Kidney glomerular epithelial cell (primary cell): ENCODE measurements around the gene STPG4.
"Not testable (repeated sequence)": the region's sequence is repeated elsewhere in the genome, so short reads cannot be mapped to it uniquely, and the experiment has no call there.

Source experiments
- DNase-seq: peaks from one replicate; lab custom pipeline; 2025; lab: John Stamatoyannopoulos, UW

Gene STPG4

DNA sequence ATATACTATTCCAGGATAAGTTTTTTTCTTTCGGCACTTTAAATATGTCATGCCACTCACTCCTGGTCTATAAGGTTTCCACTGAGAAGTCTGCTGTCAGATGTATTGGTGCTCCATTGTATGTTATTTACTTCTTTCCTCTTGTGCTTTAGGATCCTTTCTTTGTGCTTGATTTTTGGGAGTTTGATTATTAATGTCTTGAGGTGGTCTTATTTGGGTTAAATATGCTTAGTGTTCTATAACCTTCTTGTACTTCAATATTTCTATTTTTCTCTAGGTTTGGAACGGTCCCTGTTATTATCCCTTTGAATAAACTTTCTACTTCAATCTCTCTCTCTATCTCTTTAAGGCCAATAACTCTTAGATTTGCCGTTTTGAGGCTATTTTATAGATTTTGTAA is 28.3 kb downstream of the STPG4 start:
- DNase-seq, result no peak

- DNase-seq, result not testable (repeated sequence)
Observed at GRCh38 chr2:47124740-47125139, 30.4 kb downstream of the STPG4 start.

GRCh38 chr2:47120424-47120823 is 34.7 kb downstream of the STPG4 start:
- not testable (repeated sequence) for DNase-seq

DNA sequence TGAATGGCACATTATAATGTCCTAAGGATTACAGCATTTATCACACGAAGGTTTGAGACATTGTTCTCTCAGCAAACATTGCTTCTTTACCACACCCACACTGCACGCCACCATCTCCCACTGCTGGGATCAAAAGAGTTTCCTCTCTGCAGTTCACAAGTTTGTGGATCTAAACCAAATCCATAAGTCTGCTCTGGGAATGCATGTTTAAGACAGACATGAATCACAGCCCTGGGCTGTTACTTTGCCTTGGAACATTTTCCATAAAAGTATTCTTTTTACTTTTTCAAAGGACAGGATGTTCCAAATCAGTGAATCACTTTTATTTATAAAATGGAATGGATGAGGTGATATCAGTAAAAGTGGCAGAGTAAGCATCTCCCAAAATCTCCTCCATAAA is 36.1 kb downstream of the STPG4 start:
- DNase-seq, result no peak

GRCh38 chr2:47118581-47118980 is 36.5 kb downstream of the STPG4 start:
- no peak for DNase-seq

DNA sequence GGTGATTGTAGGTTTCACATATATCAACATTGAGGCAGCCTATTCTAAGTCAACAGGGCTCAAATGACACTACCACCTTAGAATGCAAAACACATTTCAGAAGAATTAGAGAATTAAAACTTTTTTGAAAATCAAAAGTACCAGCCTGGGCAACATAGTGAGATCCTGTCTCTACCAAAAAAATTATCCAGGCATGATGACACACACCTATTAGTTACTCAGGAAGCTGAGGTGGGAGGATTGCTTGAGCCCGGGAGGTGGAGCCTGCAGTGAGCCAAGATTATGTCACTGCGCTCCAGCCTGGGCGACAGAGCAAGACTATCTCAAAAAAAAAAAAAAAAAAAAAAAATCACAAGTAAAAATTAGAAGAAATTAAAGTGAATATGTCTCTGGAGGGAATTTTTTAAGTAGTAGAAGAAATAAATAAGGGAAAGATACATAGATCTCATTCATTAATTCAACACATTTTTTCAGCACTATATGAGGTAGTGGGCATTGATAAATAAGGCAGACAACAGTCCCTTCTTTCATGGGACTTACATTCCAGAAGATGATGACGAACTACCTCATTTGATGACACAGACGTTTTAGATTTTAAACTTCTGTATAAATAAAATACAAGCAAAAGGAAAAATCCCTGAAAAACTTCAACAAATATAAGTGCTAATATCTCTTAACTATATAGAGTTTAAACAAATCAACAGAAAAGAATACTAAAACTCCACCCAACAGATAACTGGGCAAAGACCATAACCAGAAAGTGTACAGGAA is 42.3 kb downstream of the STPG4 start:
- no peak for DNase-seq

GRCh38 chr2:47109680-47110079 is 45.4 kb downstream of the STPG4 start:
- DNase-seq, result no peak

DNA sequence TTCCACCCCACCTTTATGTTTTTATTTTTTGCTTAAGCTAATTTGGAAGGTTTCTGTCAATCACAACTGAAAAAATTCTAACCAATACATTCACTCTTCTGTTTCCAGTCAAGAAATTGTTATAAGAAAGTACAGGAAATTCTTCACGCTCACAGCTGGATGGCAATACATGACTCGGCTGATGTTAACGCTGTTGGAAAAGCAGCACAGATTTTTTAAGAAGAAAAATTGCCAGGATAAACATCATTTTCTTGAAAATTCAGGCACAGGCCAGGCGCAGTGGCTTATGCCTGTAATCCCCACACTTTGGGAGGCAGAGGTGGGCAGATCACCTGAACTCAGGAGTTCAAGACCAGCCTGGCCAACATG is 46.1 kb downstream of the STPG4 start:
- DNase-seq, result no peak

- DNase-seq, result not testable (repeated sequence)
Observed at GRCh38 chr2:47108267-47109006, 46.7 kb downstream of the STPG4 start.

DNA sequence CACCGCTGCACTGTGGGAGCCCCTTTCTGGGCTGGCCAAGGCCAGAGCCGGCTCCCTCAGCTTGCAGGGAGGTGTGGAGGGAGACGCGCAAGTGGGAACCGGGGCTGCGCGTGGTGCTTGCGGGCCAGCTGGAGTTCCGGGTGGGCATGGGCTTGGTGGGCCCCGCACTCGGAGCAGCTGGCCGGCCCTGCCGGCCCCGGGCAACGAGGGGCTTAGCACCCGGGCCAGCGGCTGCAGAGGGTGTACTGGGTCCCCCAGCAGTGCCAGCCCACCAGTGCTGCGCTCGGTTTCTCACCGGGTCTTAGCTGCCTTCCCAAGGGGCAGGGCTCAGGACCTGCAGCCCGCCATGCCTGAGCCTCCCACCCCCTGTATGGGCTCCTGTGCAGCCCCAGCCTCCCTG is 47.9 kb downstream of the STPG4 start:
- not testable (repeated sequence) for DNase-seq

DNA sequence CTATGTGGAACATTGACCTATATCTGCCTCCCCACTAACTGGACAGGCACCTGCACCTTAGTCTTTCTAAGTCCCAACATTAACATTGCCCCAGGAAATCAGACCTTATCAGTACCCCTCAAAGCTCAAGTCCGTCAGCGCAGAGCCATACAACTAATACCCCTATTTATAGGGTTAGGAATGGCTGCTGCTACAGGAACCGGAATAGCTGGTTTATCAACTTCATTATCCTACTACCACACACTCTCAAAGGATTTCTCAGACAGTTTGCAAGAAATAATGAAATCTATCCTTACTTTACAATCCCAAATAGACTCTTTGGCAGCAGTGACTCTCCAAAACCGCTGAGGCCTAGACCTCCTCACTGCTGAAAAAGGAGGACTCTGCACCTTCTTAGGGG is 48.9 kb downstream of the STPG4 start:
- DNase-seq, result not testable (repeated sequence)

DNA sequence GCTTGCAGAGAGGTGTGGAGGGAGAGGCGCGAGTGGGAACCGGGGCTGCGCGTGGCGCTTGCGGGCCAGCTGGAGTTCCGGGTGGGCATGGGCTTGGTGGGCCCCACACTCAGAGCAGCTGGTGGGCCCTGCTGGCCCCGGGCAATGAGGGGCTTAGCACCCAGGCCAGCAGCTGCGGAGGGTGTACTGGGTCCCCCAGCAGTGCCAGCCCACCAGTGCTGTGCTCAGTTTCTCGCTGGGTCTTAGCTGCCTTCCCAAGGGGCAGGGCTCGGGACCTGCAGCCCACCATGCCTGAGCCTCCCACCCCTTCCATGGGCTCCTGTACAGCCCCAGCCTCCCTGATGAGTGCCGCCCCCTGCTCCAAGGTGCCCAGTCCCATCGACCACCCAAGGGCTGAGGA is 55.4 kb downstream of the STPG4 start:
- not testable (repeated sequence) for DNase-seq

DNA sequence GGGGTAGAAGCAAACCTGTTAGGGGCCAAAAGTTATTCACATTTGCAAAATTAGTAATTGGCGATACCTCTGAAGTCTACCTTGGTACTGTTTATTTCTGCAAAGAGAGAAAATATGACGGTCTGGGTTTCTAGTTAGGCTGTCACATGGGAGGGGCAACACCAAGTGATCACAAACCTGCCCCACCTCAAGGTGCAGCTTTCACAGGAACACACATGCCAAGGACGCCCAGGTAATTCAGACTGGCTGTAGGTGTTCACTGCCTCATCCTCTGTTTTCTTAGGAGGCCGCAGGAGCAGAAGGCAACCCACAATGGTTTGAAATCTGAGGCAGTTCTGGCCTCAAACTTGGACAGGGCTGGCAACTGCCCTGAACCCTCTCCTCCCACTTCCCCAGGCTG is 56.2 kb downstream of the STPG4 start:
- no peak for DNase-seq

DNA sequence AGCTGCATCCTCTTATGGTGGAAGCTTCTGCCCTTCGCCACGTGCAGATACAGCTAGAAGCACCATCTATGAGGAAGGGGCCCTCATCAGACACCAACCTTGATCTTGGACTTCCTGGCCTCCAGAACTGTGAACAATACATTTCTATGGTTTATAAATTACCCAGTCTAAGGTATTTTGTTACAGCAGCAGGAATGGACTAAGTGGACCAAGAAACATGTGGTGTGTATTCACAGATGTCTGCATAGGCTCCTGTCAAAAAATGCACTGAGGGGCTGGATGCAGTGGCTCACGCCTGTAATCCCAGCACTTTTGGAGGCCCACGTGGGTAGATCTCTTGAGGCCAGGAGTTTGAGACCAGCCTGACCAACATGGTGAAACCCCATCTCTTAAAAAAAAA is 57.5 kb downstream of the STPG4 start:
- DNase-seq, result no peak

- no peak for DNase-seq
Observed at GRCh38 chr2:47096451-47096850, 58.7 kb downstream of the STPG4 start.

- DNase-seq, result no peak
Observed at GRCh38 chr2:47095349-47096020, 59.6 kb downstream of the STPG4 start.

- no peak for DNase-seq
Observed at GRCh38 chr2:47094511-47095142, 60.5 kb downstream of the STPG4 start.

- DNase-seq, result no peak
Observed at GRCh38 chr2:47093626-47094025, 61.5 kb downstream of the STPG4 start.

- DNase-seq, result no peak
Observed at GRCh38 chr2:47092465-47092864, 62.6 kb downstream of the STPG4 start.

- DNase-seq, result no peak
Observed at GRCh38 chr2:47091118-47091517, 64.0 kb downstream of the STPG4 start.

DNA sequence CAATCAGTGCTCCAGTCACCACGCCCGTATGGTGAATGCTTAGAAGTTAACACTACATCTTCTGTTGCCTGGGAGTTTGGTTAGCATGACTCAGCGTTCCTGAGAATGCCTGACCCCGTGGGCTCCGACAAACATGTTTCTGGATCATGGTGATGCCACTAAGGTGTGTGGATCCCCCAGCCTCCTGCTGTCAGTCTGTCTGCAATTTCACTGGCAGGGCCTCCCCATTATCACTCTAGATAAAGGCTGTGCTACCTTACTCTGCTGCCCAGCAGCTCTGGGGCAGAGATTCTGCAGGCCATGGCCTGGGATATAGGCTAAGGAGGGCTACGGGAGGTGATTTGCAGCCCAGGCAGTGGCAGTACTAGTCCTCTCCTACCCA is 66.0 kb downstream of the STPG4 start:
- DNase-seq, result no peak

DNA sequence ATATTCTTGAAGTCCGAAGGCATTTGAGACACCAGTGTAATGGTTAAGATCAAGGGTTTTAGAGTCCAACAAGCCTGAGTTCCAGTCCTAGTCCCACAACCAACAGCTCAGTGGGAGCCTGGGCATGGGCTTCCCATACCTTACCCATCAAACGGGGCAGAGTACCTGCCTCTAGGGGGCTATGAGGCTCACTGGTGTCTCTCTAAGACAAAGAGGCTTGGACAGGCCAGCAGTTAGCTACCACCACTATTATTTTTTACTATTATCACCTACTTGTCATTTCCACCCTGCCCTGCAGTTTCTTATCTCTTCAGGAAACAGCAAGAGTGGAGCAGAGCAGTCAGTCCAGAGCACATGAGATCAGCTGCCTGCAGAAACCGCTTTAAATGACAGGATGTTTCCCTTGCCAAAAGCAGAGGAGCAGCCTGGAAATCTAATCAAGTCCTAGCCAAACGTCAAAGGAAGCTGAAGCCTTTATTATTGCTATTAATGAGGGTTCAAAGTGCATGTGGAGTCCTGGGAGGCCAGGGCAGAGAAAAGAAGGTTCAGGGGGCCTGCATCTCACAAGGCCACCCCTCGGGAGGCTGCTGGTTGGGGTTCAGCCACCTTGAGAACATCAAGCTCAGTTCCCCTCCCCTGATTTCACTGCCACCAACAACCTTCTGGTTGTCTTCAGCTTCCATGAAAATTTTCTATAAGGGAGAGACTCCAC is 66.6 kb downstream of the STPG4 start:
- DNase-seq, result no peak
